SK-N-SH (cell line): ENCODE results near the gene JMJD6. TPM values are rescaled to one million over a fixed set of nuclear protein-coding genes. Genes with fewer than 3 reads are reported as not detected.

Source experiments
- CTCF ChIA-PET: fragments of 300-600, 350-600 bp; formaldehyde crosslinking; extraction: SDS; loops from one replicate; lab custom pipeline; 2021; lab: Yijun Ruan, JAX
- POLR2A ChIA-PET: fragments of 350-600 bp; sonication (Branson Sonifier 250); formaldehyde crosslinking; extraction: SDS; loops from one replicate; lab custom pipeline; 2020; ENCODE audit warnings: antibody characterized with exemption, inconsistent platforms; lab: Yijun Ruan, JAX
- DNase-seq: peaks from one replicate; pipeline ENCODE4 v3.0.0; 2012
- H2AFZ ChIP-seq: fragments of 200-600 bp; sonication (generic); 2 replicates; pipeline ENCODE4 v1.8.1; 2016; ENCODE audit warnings: antibody characterized with exemption, mild to moderate bottlenecking, low read depth
- H3F3A ChIP-seq: fragments of 200-600 bp; sonication (generic); replicated peaks from 2 replicates; pipeline ENCODE3; 2016; ENCODE audit warnings: antibody characterized with exemption, mild to moderate bottlenecking; ENCODE audit not compliant: insufficient read depth
- H3K27ac ChIP-seq, 2 experiments: fragments of 200-500 bp in 1 of 2; fragments of 200-600 bp in 1 of 2; sonication (Bioruptor generic) in 1 of 2; sonication (generic), shearing (Covaris generic) in 1 of 2; 2 replicates each; pipeline versions ENCODE4 v1.5.1 to v1.6.1; 2014 to 2016; ENCODE audit warnings: low read depth in 2 of 2, inconsistent platforms in 1 of 2, low read length in 1 of 2, mild to moderate bottlenecking in 1 of 2, mixed read lengths in 1 of 2
- H3K27me3 ChIP-seq: fragments of 200-600 bp; sonication (generic), shearing (Covaris generic); 2 replicates; pipeline ENCODE4 v1.6.1; 2016; ENCODE audit warnings: mixed run types; ENCODE audit not compliant: insufficient read depth
- H3K36me3 ChIP-seq, 2 experiments: fragments of 200-500 bp in 1 of 2; fragments of 200-600 bp in 1 of 2; sonication (Bioruptor generic) in 1 of 2; sonication (generic) in 1 of 2; replicated peaks in 1 of 2; 2 replicates each; pipeline versions ENCODE3 to v1.5.1; 2014 to 2016; ENCODE audit warnings: low read length in 1 of 2, mild to moderate bottlenecking in 1 of 2; ENCODE audit not compliant: insufficient read depth in 2 of 2, control insufficient read depth in 1 of 2
- H3K4me1 ChIP-seq, 2 experiments: fragments of 200-500 bp in 1 of 2; fragments of 200-600 bp in 1 of 2; sonication (Bioruptor generic) in 1 of 2; sonication (generic), shearing (Covaris generic) in 1 of 2; 2 replicates each; pipeline versions ENCODE4 v1.5.1 to v1.6.1; 2014 to 2016; ENCODE audit warnings: low read depth in 1 of 2, low read length in 1 of 2, mixed run types in 1 of 2; ENCODE audit not compliant: insufficient read depth in 2 of 2, control insufficient read depth in 1 of 2
- H3K4me2 ChIP-seq: fragments of 200-600 bp; sonication (generic), shearing (Covaris generic); 2 replicates; pipeline ENCODE4 v1.6.1; 2017; ENCODE audit warnings: mixed run types
- H3K4me3 ChIP-seq, 2 experiments: fragments of 200-500 bp in 1 of 2; fragments of 200-600 bp in 1 of 2; sonication (Bioruptor generic) in 1 of 2; sonication (generic), shearing (Covaris generic) in 1 of 2; 2 replicates each; pipeline versions ENCODE4 v1.5.1 to v1.8.1; 2014 to 2016; ENCODE audit warnings: low read depth in 2 of 2, inconsistent platforms in 1 of 2, low read length in 1 of 2, mild to moderate bottlenecking in 1 of 2, mixed read lengths in 1 of 2, moderate library complexity in 1 of 2
- H3K79me2 ChIP-seq: fragments of 200-600 bp; sonication (generic); 2 replicates; pipeline ENCODE4 v1.8.1; 2017; ENCODE audit warnings: mild to moderate bottlenecking; ENCODE audit not compliant: insufficient read depth
- H3K9ac ChIP-seq: fragments of 200-600 bp; sonication (generic); 2 replicates; pipeline ENCODE4 v1.6.1; 2017; ENCODE audit warnings: mixed run types
- H3K9me2 ChIP-seq: fragments of 200-600 bp; sonication (generic); 2 replicates; pipeline ENCODE4 v1.6.1; 2017; ENCODE audit warnings: mixed run types
- H3K9me3 ChIP-seq: fragments of 200-600 bp; sonication (generic); 2 replicates; pipeline ENCODE4 v1.6.1; 2017; ENCODE audit warnings: mixed run types, mild to moderate bottlenecking, moderate library complexity
- H4K20me1 ChIP-seq: fragments of 200-600 bp; sonication (generic); 2 replicates; pipeline ENCODE4 v1.6.1; 2017; ENCODE audit warnings: mild to moderate bottlenecking, mixed run types; ENCODE audit not compliant: insufficient read depth
- ELF1 ChIP-seq: IDR thresholded peaks from 2 replicates; pipeline ENCODE4 v1.4.0; 2012
- EP300 ChIP-seq, 2 experiments: IDR thresholded peaks; 2 replicates each; pipeline versions ENCODE4 v1.4.0 to v1.6.1; 2012; ENCODE audit warnings: borderline replicate concordance in 1 of 2, low read depth in 1 of 2, low read length in 1 of 2
- GABPA ChIP-seq: IDR thresholded peaks from 2 replicates; pipeline ENCODE4 v1.4.0; 2012; ENCODE audit warnings: low read depth, mild to moderate bottlenecking
- GATA2 ChIP-seq: sonication (generic); formaldehyde crosslinking; IDR thresholded peaks from 2 replicates; pipeline ENCODE4 v1.5.0; 2020; ENCODE audit warnings: mild to moderate bottlenecking, missing genetic modification reagents
- IRF3 ChIP-seq: fragments of 150-350 bp; IDR thresholded peaks from 2 replicates; pipeline ENCODE4 v1.6.1; 2016; ENCODE audit warnings: mild to moderate bottlenecking, low read depth, low read length
- MXI1 ChIP-seq: IDR thresholded peaks from 2 replicates; pipeline ENCODE4 v1.6.1; 2012; ENCODE audit warnings: mild to moderate bottlenecking, low read depth, low read length, improper control_type of control experiment
- NFIC ChIP-seq: IDR thresholded peaks from 2 replicates; pipeline ENCODE4 v1.4.0; 2012; ENCODE audit warnings: borderline replicate concordance
- NRF1 ChIP-seq: IDR thresholded peaks from 2 replicates; pipeline ENCODE4 v1.6.1; 2012; ENCODE audit warnings: low read depth, mild to moderate bottlenecking, low read length
- PBX3 ChIP-seq: IDR thresholded peaks from 2 replicates; pipeline ENCODE4; 2012
- POLR2AphosphoS5 ChIP-seq: IDR thresholded peaks from 2 replicates; pipeline ENCODE4 v1.6.1; 2012; ENCODE audit warnings: low read depth, low read length
- RFX5 ChIP-seq: IDR thresholded peaks from 2 replicates; pipeline ENCODE4 v1.6.1; 2012; ENCODE audit warnings: mild to moderate bottlenecking, improper control_type of control experiment, low read length
- RXRA ChIP-seq: IDR thresholded peaks from 2 replicates; pipeline ENCODE4 v1.4.0; 2012; ENCODE audit warnings: low read depth, mild to moderate bottlenecking, borderline replicate concordance
- SIN3A ChIP-seq: IDR thresholded peaks from 2 replicates; pipeline ENCODE4 v1.6.1; 2012; ENCODE audit warnings: low read depth, mild to moderate bottlenecking, low read length, moderate library complexity, borderline replicate concordance
- TAF1 ChIP-seq: IDR thresholded peaks from 2 replicates; pipeline ENCODE4 v1.6.1; 2012; ENCODE audit warnings: low read depth, mild to moderate bottlenecking, low read length, moderate library complexity, borderline replicate concordance
- USF2 ChIP-seq: fragments of 150-350 bp; IDR thresholded peaks from 2 replicates; pipeline ENCODE4 v1.6.1; 2017; ENCODE audit warnings: antibody characterized with exemption, low read length, low read depth, borderline replicate concordance
- YY1 ChIP-seq: IDR thresholded peaks from 2 replicates; pipeline ENCODE4 v1.4.0; 2012; ENCODE audit warnings: low read depth, mild to moderate bottlenecking
- WGBS: methylation state at CpG from one replicate; pipeline ENCODE4 v1.1.6; 2017; ENCODE audit warnings: low lambda C conversion rate; 5-methylcytosine and 5-hydroxymethylcytosine counted together
- polyA plus RNA-seq, 3 experiments: library from polyadenylated mRNA; depleted of rRNA; stranded (reverse); fragments of >200 nt; gene quantifications; 2 replicates each; pipeline ENCODE4 v1.2.3, GENCODE V29; 2012
- TF ChIP-seq, protein P1 (sequence below): IDR thresholded peaks from 2 replicates; pipeline ENCODE4 v1.4.0; 2012; ENCODE audit warnings: low read depth, borderline replicate concordance
- TF ChIP-seq, protein P2 (sequence below): IDR thresholded peaks from 2 replicates; pipeline ENCODE4 v1.4.0; 2012; ENCODE audit warnings: low read depth, borderline replicate concordance

The JMJD6 gene
- polyA plus RNA-seq, 1 of the 3 experiments (the other 2 are of a cell fraction): 23.3 TPM

DNA sequence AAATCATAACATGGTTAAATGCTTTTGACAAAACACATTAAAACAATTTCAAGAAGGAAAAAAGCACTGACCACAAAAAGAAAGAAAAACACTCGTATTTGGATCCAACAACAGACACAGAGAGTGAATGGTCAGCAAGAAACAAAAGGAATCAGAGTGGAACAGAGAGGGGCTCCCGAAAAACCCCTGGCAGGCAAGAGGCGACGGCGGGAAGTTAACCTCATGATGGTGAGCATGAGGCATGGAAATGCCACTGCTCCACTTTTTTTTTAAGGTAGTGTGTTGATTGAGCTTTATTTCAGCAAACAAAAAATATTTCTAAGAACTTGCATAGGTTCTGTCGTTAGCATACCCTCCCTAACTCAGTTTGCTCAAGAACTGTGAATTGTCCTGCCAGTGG is 50.8 kb downstream of the JMJD6 start:
- Histone ChIP-seq H4K20me1 (no peaks in the 10 kb centered on the region), H3K4me3 (no peak overlapping the region), H3K79me2 (no peaks in the 10 kb centered on the region), H3K9me2 (no peaks in the 10 kb centered on the region), H3K36me3 (peaks cover 15 to 21% of the 10 kb centered on the region in 2 experiments), H2AFZ (no peak overlapping the region), H3K27me3 (no peaks in the 10 kb centered on the region), H3K4me1 (peaks cover 0 to 33% of the 10 kb centered on the region in 2 experiments; a peak in 2 of 4 replicates), H3K27ac (no peak overlapping the region), H3F3A (peaks cover 12% of the 10 kb centered on the region), H3K4me2 (no peak overlapping the region), H3K9me3 (no peaks in the 10 kb centered on the region), H3K9ac (no peak overlapping the region)
- WGBS: 92% methylated on average over 6 of the region's 6 CpGs
- POLR2A ChIA-PET: no interaction called here
- TF ChIP-seq EP300 (IDR thresholded peaks at IDR 0.05; ENCODE audit: borderline replicate concordance in 1 of 2, low read depth in 1 of 2, low read length in 1 of 2) (no peak), TAF1 (no peak), ELF1 (no peak), NRF1 (no peak), NFIC (no peak), YY1 (no peak), SIN3A (no peak), RXRA (no peak), GATA2 (CRISPR knock-in tag) (no peak), POLR2AphosphoS5 (no peak), IRF3 (no peak), GABPA (no peak), RFX5 (no peak), PBX3 (no peak), USF2 (no peak), MXI1 (no peak)
- TF ChIP-seq, protein P1, sequence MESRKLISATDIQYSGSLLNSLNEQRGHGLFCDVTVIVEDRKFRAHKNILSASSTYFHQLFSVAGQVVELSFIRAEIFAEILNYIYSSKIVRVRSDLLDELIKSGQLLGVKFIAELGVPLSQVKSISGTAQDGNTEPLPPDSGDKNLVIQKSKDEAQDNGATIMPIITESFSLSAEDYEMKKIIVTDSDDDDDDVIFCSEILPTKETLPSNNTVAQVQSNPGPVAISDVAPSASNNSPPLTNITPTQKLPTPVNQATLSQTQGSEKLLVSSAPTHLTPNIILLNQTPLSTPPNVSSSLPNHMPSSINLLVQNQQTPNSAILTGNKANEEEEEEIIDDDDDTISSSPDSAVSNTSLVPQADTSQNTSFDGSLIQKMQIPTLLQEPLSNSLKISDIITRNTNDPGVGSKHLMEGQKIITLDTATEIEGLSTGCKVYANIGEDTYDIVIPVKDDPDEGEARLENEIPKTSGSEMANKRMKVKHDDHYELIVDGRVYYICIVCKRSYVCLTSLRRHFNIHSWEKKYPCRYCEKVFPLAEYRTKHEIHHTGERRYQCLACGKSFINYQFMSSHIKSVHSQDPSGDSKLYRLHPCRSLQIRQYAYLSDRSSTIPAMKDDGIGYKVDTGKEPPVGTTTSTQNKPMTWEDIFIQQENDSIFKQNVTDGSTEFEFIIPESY: no peak
- TF ChIP-seq, protein P2, sequence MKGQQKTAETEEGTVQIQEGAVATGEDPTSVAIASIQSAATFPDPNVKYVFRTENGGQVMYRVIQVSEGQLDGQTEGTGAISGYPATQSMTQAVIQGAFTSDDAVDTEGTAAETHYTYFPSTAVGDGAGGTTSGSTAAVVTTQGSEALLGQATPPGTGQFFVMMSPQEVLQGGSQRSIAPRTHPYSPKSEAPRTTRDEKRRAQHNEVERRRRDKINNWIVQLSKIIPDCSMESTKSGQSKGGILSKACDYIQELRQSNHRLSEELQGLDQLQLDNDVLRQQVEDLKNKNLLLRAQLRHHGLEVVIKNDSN: no peak
- DNase-seq: no peak
- CTCF ChIA-PET: interaction anchor here (0.9 to 2.0 kb wide), 6 partner anchors 21 to 152 kb away, joined by 3 to 12 read pairs (median 4); no protein-coding TSS in a partner anchor
